HepG2 (cell line): ENCODE data around the gene SHPK. TPM values are rescaled to one million over a fixed set of nuclear protein-coding genes. Genes with fewer than 3 reads are reported as not detected.

ENCODE experiments used
- ATAC-seq: fragments of 200-7000 bp; cut with Tn5 transposase; 3 replicates; pipeline ENCODE4 v1.9.1; 2020; ENCODE audit warnings: mild to moderate bottlenecking, moderate library complexity
- BruUV-seq: library from RNA; stranded (reverse); fragments of 400-500 nt; replicated peaks from 2 replicates; lab custom pipeline; 2021; lab: Mats Ljungman, UMichigan
- CTCF ChIA-PET: fragments of 300-600 bp; formaldehyde crosslinking; extraction: SDS; loops from one replicate; lab custom pipeline; 2021; ENCODE audit warnings: low total read pairs, inconsistent platforms, low intra/inter-chr PET ratio; lab: Yijun Ruan, JAX
- POLR2A ChIA-PET: fragments of 350-600 bp; sonication (Branson Sonifier 250); formaldehyde crosslinking; loops from one replicate; lab custom pipeline; 2020; ENCODE audit warnings: antibody characterized with exemption, inconsistent platforms; lab: Yijun Ruan, JAX
- DNase-seq: peaks from one replicate; pipeline ENCODE4 v3.0.0-alpha.2; 2015; ENCODE audit warnings: low spot score
- FAIRE-seq: peaks from 3 replicates; lab custom pipeline; 2011; peaks lifted over from hg19 to GRCh38; lab: Jason Lieb, UNC
- H2AFZ ChIP-seq: one replicate; pipeline ENCODE4 v1.6.1; 2011; ENCODE audit warnings: low read length, inconsistent platforms
- H3K27ac ChIP-seq: fragments of 300-600 bp; 3 replicates; pipeline ENCODE4 v1.8.0; 2011; ENCODE audit warnings: mixed run types, mild to moderate bottlenecking, mixed read lengths, low read length, inconsistent platforms; ENCODE audit not compliant: insufficient read depth; ENCODE audit errors: extremely low read length
- H3K27me3 ChIP-seq, 2 experiments: fragments of 200-600 bp in 1 of 2; 2 replicates in 1 of 2; 3 replicates in 1 of 2; pipeline versions ENCODE4 v1.6.0 to v1.8.0; 2011; ENCODE audit warnings: low read length in 2 of 2, mild to moderate bottlenecking in 2 of 2, moderate library complexity in 2 of 2, inconsistent platforms in 1 of 2; ENCODE audit not compliant: insufficient read depth in 2 of 2, control insufficient read depth in 1 of 2
- H3K36me3 ChIP-seq, 2 experiments: fragments of 200-600 bp in 1 of 2; replicated peaks in 1 of 2; 2 replicates in 1 of 2; 3 replicates in 1 of 2; pipeline versions ENCODE4 v1.5.1 to v1.8.0; 2011; ENCODE audit warnings: low read length in 2 of 2, inconsistent platforms in 1 of 2; ENCODE audit not compliant: insufficient read depth in 2 of 2, control insufficient read depth in 1 of 2
- H3K4me1 ChIP-seq: 2 replicates; pipeline ENCODE4 v1.5.1; 2012; ENCODE audit warnings: low read length, inconsistent platforms; ENCODE audit not compliant: insufficient read depth
- H3K4me2 ChIP-seq: 2 replicates; pipeline ENCODE4 v1.6.0; 2011; ENCODE audit warnings: low read depth, low read length, inconsistent platforms
- H3K4me3 ChIP-seq, 3 experiments: fragments of 200-600 bp in 1 of 3; sonication (generic), shearing (Covaris generic) in 1 of 3; replicated peaks in 1 of 3; 2 replicates each; pipeline ENCODE4 v1.5.1; 2011 to 2016; ENCODE audit warnings: low read length in 3 of 3, inconsistent platforms in 2 of 3, low read depth in 2 of 3, mild to moderate bottlenecking in 2 of 3, control low read depth in 1 of 3, mixed read lengths in 1 of 3; ENCODE audit not compliant: insufficient read depth in 1 of 3
- H3K79me2 ChIP-seq: one replicate; pipeline ENCODE4 v1.6.1; 2011; ENCODE audit warnings: low read length, inconsistent platforms; ENCODE audit not compliant: insufficient read depth
- H3K9ac ChIP-seq: 2 replicates; pipeline ENCODE4 v1.6.0; 2011; ENCODE audit warnings: mild to moderate bottlenecking, low read depth, low read length, inconsistent platforms; ENCODE audit not compliant: insufficient read depth
- H3K9me3 ChIP-seq: 2 replicates; pipeline ENCODE4 v1.5.1; 2012; ENCODE audit warnings: mild to moderate bottlenecking, low read length
- H4K20me1 ChIP-seq: 2 replicates; pipeline ENCODE4 v1.6.0; 2011; ENCODE audit warnings: inconsistent platforms, mild to moderate bottlenecking, low read length, moderate library complexity; ENCODE audit not compliant: insufficient read depth
- AGO2 ChIP-seq: fragments of 200-400 bp; formaldehyde crosslinking; optimal IDR thresholded peaks from 2 replicates; pipeline ENCODE3; 2017; ENCODE audit warnings: mild to moderate bottlenecking, low read depth, low read length, moderate library complexity
- BCL6 ChIP-seq: IDR thresholded peaks from 2 replicates; pipeline ENCODE4 v1.6.1; 2016; ENCODE audit warnings: missing genetic modification reagents, missing compliant biosample characterization
- DDIT3 ChIP-seq: sonication (generic); formaldehyde crosslinking; IDR thresholded peaks from 2 replicates; pipeline ENCODE4 v1.4.0; 2020; ENCODE audit warnings: mild to moderate bottlenecking, missing genetic modification reagents
- MED8 ChIP-seq: sonication (generic); formaldehyde crosslinking; IDR thresholded peaks from 2 replicates; pipeline ENCODE4 v1.8.1; 2023; ENCODE audit warnings: mild to moderate bottlenecking, missing genetic modification reagents; ENCODE audit not compliant: insufficient replicate concordance
- PATZ1 ChIP-seq: sonication (generic); formaldehyde crosslinking; IDR thresholded peaks from 2 replicates; pipeline ENCODE4 v1.4.0; 2020; ENCODE audit warnings: missing genetic modification reagents
- SMAD9 ChIP-seq: sonication (generic); formaldehyde crosslinking; IDR thresholded peaks from 2 replicates; pipeline ENCODE4 v1.5.1; 2020; ENCODE audit warnings: mild to moderate bottlenecking, missing genetic modification reagents
- SRF ChIP-seq: IDR thresholded peaks from 2 replicates; pipeline ENCODE4 v1.6.1; 2011; ENCODE audit warnings: mild to moderate bottlenecking, low read depth, low read length, moderate library complexity
- ZNF253 ChIP-seq: sonication (generic); formaldehyde crosslinking; IDR thresholded peaks from 2 replicates; pipeline ENCODE4 v1.8.0; 2022; ENCODE audit warnings: mild to moderate bottlenecking, missing genetic modification reagents, borderline replicate concordance
- WGBS: methylation state at CpG from one replicate; pipeline ENCODE4 v1.1.6; 2017; ENCODE audit warnings: low lambda C conversion rate; 5-methylcytosine and 5-hydroxymethylcytosine counted together
- in situ Hi-C: cut with HindIII; loops from 2 replicates; pipeline ENCODE4 v1.10.0; 2017; ENCODE audit warnings: low pct_unique_long_range_greater_than_20kb; ENCODE audit not compliant: extremely low pct_ligation_motif_present
- intact Hi-C: fragments of 100-400 bp; cut with micrococcal nuclease; formaldehyde crosslinking; loops from one replicate; pipeline ENCODE4 v1.10.0; 2022; ENCODE audit not compliant: unreplicated experiment
- polyA plus RNA-seq, 8 experiments: library from polyadenylated mRNA; depleted of rRNA in 3 of 8; stranded (reverse) in 7 of 8; unstranded in 1 of 8; fragments of >200 nt; fragmentation: Illumina TruSeq in 4 of 8; extraction: Trizol in 4 of 8; gene quantifications; 2 replicates each; pipeline versions ENCODE4 v1.2.1 to v1.2.3, GENCODE V29; 2011 to 2016; ENCODE audit warnings: low read depth in 4 of 8, missing spikeins in 1 of 8, mixed read lengths in 1 of 8; ENCODE audit not compliant: insufficient read depth in 1 of 8
- total RNA-seq, 5 experiments: library from RNA; depleted of rRNA; stranded (reverse); fragments of >200 nt; fragmentation: Illumina TruSeq; extraction: Trizol; gene quantifications; 2 replicates each; pipeline ENCODE4 v1.2.3, GENCODE V29; 2016; ENCODE audit warnings: low read depth in 1 of 5

The SHPK gene
- total and polyA plus RNA-seq, 2 of the 13 experiments (the other 11 are each of a cell fraction or from before 2014, with no cell fraction given), result 16.2 to 30.9 TPM

GRCh38 chr17:3571043-3571900 lies 64.8 kb downstream of the SHPK start:
- ATAC-seq (no peak), DNase-seq (no peak), FAIRE-seq (no peak)
- Histone ChIP-seq H3K9me3 (no peaks in the 10 kb centered on the region), H4K20me1 (no peaks in the 10 kb centered on the region), H3K27me3 (no peaks in the 10 kb centered on the region), H3K4me2 (no peak overlapping the region), H3K36me3 (peaks cover 20 to 38% of the 10 kb centered on the region in 2 experiments; a peak in 4 of 5 replicates), H3K27ac (no peak overlapping the region), H3K9ac (no peak overlapping the region), H3K4me3 (no peak overlapping the region), H3K79me2 (no peaks in the 10 kb centered on the region), H3K4me1 (no peaks in the 10 kb centered on the region), H2AFZ (no peak overlapping the region)
- ChIA-PET CTCF (no interaction called here), POLR2A (no interaction called here)
- WGBS, result 98% methylated on average over 5 of the region's 36 CpGs
- no peak for TF ChIP-seq SMAD9 (CRISPR knock-in tag)
- peak; percentile 44 for TF ChIP-seq AGO2
- no peak for TF ChIP-seq SRF
- intact Hi-C loops, result no loop called here
- in situ Hi-C loops, result no loop called here
- no TSS peak for BruUV-seq

GRCh38 chr17:3569534-3570137 lies 66.4 kb downstream of the SHPK start:
- WGBS, result 99% methylated on average over 9 of the region's 9 CpGs
- no peak for FAIRE-seq
- no peak for ATAC-seq
- H3K4me3 ChIP-seq, result no peak overlapping the region
- BruUV-seq, result no TSS peak
- ChIA-PET CTCF (no interaction called here), POLR2A (no interaction called here)
- H3K27ac ChIP-seq, result no peak overlapping the region
- no peak overlapping the region for H3K9ac ChIP-seq
- TF ChIP-seq PATZ1 (no peak), ZNF253 (CRISPR knock-in tag) (no peak), DDIT3 (no peak), BCL6 (CRISPR knock-in tag) (no peak), MED8 (no peak)
- H2AFZ ChIP-seq, result no peak overlapping the region
- in situ Hi-C loops (no loop called here), intact Hi-C loops (no loop called here)
- H3K4me2 ChIP-seq, result no peak overlapping the region
- H3K27me3 ChIP-seq, result no peaks in the 10 kb centered on the region
- no peaks in the 10 kb centered on the region for H3K9me3 ChIP-seq
- no peaks in the 10 kb centered on the region for H3K4me1 ChIP-seq
- H3K36me3 ChIP-seq, result peaks cover 20 to 40% of the 10 kb centered on the region in 2 experiments; a peak in 4 of 5 replicates
- H3K79me2 ChIP-seq, result no peaks in the 10 kb centered on the region
- DNase-seq, result no peak
- H4K20me1 ChIP-seq, result no peaks in the 10 kb centered on the region
